Fibroblast of the conjunctiva (primary cell): ENCODE data around the gene NEK5.
"Not testable (repeated sequence)": the region's sequence is repeated elsewhere in the genome, so short reads cannot be mapped to it uniquely, and the experiment has no call there.

Experiments used
- DNase-seq: peaks from one replicate; pipeline ENCODE4 v3.0.0-alpha.2; 2010; ENCODE audit warnings: low read depth

Gene NEK5

DNA sequence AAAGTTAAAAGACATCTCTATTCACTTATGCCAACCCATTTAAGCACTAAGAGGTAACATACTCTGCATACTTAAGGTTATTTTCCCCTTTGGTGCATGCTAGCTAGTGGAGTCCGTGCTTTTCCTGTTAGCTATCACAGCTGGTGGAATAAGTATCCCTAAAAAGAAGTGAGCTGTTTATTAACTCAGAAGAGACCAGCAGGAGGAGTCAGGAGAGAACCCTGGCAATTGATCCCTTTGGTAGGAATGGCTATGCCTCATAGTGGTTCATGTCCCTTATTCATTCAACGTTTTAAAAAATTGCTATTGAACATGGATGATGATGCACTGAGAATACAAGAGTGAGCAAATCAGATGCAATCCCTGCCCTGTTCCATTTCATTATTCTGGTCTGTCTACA is 12.4 kb upstream of the NEK5 start:
- no peak for DNase-seq

DNA sequence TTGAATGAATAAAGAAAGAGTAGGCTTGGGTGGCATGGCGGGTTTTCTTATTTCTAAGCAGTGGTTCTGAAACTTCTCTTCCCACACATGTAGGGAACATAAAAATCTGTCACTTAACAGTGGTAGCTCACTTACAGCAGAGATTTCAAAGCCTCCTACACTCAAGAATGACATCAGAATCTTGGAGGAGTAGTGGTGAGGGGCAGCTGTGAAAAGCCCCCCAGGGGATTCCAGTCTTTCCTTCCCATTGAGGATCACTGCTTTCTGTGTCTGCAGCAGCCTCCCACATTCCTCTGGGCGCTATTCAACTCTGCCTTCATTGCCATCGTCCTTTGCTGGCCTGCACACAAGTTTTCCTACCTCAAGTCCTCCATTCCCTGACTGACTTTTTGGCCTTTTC is 8.6 kb upstream of the NEK5 start:
- no peak for DNase-seq

GRCh38 chr13:52136763-52137162 is 7.9 kb upstream of the NEK5 start:
- DNase-seq: no peak

DNA sequence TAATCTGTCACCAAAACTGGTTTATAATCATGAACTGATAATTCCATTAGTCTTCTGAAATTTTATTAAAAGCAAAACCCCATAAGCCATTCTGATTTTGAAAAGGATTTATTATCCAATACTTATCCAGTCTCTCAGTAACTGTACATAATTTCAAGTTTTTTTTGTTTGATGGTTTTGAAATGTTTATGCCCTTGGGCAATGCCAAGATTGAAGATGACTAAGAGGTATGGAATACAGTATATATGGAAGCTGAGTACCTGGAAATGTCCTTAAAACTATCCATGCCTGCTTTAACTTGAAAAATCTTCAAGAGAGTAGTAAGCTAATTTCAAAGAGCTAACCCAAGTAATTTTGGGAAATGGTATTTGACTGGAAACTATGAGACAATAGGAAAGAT is 1.8 kb upstream of the NEK5 start:
- no peak for DNase-seq

- DNase-seq: peak; percentile 42
Measured at GRCh38 chr13:52127783-52128702, 830 bp downstream of the NEK5 start.

- DNase-seq: no peak
Measured at GRCh38 chr13:52127378-52127777, 1.5 kb downstream of the NEK5 start.

GRCh38 chr13:52125547-52125946 is 3.3 kb downstream of the NEK5 start:
- no peak for DNase-seq

- no peak for DNase-seq
Measured at GRCh38 chr13:52118595-52118994, 10.3 kb downstream of the NEK5 start.

- DNase-seq: no peak
Measured at GRCh38 chr13:52118095-52118494, 10.8 kb downstream of the NEK5 start.

DNA sequence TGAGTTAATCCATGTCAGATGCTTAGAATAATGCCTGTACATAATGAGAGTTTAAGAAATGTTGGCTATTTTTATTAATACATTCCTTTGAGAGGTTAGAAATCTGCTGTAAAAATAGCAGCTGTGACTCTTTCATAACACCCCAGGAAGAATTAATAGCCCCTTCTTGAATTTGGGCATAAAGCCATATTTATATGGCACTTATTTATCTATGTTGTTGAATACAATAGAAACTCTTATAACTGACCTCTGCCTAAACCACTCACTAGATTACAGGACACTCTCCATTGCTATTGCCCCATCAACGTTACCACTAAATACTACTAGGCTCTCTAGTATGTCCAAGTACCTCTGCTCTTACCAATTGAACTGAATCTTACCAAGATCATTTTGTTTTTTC is 16.3 kb downstream of the NEK5 start:
- DNase-seq: no peak

GRCh38 chr13:52109116-52109670 is 19.7 kb downstream of the NEK5 start:
- no peak for DNase-seq

DNA sequence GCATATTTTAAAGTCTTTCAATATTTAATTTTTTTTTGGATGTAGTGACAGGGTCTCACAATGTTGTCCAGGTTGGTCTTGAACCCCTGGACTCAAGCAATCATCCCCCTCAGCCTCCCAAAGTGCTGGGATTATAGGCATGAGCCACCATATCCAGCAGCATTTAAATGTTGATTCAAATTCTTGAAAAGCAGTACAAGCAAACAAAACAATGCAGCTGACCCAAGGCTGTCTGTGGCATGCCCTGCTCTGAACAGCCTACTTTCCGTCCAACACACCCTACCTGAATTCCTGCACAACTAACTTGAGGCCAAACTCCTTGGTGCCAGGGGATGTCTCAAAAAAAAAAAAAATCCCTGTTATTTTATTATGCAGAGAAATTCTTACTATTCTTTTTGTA is 23.0 kb downstream of the NEK5 start:
- no peak for DNase-seq

GRCh38 chr13:52104624-52105023 is 24.2 kb downstream of the NEK5 start:
- peak; percentile 47 for DNase-seq

DNA sequence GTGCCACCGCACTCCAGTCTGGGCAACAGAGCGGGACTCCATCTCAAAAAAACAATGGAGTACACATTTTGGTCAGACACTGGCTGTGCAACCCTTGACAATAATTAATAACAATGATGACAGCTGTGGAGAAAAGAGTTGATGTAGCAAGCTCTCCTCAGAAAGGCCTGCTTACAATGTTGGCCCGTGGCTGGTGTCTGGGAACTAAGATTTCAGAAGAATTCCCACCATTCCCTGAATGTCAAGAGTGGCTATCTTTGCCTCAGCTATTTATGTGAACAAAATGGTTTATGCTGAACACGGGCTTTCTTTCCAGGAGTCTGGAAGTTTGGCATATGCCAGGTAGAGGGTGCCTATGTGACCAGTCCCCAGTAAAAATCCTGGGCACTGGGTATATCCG is 25.5 kb downstream of the NEK5 start:
- DNase-seq: no peak

DNA sequence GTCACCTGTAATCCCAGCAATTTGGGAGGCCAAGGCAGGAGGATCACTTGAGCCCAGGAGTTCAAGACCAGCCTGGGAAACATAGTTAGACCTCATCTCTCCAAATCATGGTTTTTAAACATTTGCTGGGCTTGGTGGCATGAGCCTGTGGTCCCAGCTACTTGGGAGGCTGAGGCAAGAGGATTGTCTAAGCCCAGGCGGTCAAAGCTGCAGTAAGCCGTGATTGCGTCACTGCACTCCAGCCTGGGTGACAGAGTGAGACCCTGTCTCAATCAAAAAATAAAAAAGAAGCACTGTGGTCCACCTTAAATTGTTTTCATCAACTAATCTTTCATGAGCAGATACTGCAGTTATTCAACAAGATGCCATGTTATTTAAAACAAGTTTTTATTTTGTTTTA is 26.4 kb downstream of the NEK5 start:
- not testable (repeated sequence) for DNase-seq

DNA sequence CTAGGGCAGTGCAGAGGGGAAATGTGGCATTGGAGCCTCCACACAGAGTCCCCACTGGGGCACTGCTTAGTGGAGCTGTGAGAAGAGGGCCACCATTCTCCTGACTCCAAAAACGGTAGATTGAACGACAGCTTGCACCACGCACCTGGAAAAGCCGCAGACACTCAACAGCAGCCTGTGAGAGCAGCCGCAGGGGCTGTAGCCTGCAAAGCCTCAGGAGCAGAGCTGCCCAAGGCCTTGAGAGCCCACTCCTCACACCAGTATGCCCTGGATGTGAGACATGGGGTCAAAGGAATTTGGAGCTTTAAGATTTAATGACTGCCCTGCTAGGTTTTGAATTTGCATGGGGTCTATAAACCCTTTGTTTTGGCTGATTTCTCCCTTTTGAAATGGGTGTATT is 31.7 kb downstream of the NEK5 start:
- DNase-seq: no peak

GRCh38 chr13:52096748-52097147 is 32.1 kb downstream of the NEK5 start:
- DNase-seq: no peak

DNA sequence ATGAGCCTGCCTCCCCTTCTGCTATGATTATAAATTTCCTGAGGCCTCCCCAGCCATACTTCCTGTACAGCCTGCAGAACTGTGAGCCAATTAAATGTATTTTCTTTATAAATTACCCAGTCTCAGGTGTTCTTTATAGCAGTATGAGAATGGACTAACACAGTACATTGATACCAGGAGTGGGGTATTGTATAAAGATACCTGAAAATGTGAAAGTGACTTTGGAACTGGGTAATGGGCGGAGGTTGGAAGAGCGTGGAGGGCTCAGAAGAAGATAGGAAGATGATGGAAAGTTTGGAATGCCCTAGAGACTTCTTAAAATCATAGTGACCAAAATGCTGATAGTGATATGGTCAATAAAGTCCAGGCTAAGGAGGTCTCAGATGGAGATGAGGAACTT is 32.8 kb downstream of the NEK5 start:
- DNase-seq: no peak

DNA sequence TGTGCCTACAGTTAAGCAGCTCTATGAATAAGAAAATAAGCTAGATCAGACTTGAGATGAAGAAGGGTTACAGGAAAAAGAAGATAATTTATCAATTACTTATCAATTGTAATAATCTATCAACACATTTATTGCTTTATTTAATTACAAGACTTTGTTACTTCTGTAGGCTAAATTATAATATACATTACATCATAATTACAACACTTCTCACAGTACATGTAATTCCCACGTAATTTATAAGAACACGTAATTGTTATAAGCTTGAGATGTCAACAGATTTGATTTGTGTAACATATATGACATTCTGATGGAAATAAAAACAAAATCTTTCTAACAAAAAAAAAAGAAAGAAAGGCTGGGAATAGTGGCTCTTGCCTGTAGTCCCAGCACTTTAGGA is 36.8 kb downstream of the NEK5 start:
- no peak for DNase-seq

DNA sequence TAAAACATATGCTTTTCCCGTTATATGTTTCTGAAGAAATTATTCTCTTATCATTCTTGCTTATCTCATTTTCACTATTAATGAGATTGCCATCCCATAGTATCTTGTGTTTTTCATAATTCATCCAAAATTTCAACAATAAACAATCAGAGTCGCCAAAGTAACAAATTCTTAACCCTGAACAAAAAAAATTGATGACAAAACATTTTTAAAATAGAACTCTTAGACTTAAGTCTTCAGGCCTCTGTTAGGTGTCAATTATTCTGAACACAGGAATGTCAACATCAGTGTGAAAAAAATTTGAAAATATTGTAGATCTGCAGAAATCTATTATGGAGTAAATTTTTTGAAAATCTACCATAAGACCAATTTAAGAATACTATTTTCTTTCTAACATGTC is 37.4 kb downstream of the NEK5 start:
- no peak for DNase-seq

DNA sequence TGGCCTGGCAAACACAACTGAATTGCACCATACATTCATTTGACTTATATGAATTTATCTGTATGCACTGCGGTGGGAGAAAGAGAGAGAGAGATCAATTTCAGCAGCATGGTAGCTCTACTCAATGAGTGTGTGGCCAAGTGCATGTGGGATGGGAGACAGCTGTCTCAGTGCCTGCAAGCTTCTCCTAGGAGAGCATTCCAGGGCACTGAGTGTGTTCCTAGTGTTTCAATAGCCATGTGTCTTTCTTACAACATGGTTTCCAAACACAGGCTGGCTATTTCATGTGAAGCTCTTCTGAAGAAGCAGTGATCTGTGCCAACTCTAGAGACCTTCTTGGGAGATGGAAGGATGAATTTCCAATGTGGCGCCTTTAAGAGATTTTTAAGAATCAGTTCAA is 43.5 kb downstream of the NEK5 start:
- peak; percentile 13 for DNase-seq

DNA sequence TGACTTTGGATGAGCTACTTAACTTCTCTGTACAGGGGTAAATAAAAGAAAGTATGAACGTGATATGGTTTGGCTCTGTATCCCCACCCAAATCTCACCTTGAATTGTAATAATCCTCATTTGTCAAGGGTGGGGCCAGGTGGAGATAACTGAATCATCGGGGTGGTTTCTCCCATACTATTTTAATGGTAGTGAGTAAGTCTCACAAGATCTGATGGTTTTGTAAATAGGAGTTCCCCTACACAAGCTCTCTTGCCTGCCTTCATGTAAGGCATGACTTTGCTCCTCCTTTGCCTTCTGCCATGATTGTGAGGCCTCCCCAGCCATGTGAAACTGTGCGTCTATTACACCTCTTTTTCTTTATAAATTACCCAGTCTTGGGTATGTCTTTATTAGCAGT is 43.9 kb downstream of the NEK5 start:
- DNase-seq: not testable (repeated sequence)

- no peak for DNase-seq
Measured at GRCh38 chr13:52082601-52083000, 46.3 kb downstream of the NEK5 start.

- DNase-seq: not testable (repeated sequence)
Measured at GRCh38 chr13:52079891-52080290, 49.0 kb downstream of the NEK5 start.
